GM19395 (cell line): Measurements from ENCODE around the gene PPP1CB.
"Not testable (repeated sequence)": the region's sequence is repeated elsewhere in the genome, so short reads cannot be mapped to it uniquely, and the experiment has no call there.

Experiments used
- ATAC-seq: cut with Tn5 transposase; IDR thresholded peaks from one replicate; pipeline ENCODE4 v1.9.1; 2021; ENCODE audit warnings: mild to moderate bottlenecking, moderate library complexity; ENCODE audit not compliant: unreplicated experiment

The PPP1CB gene

GRCh38 chr2:28742619-28743018 lies 9.0 kb upstream of the PPP1CB start:
- ATAC-seq, result not testable (repeated sequence)

GRCh38 chr2:28745225-28745624 lies 6.4 kb upstream of the PPP1CB start:
- no peak for ATAC-seq

GRCh38 chr2:28745876-28746275 lies 5.8 kb upstream of the PPP1CB start:
- ATAC-seq, result no peak

GRCh38 chr2:28746429-28747111 lies 5.1 kb upstream of the PPP1CB start:
- no peak for ATAC-seq

GRCh38 chr2:28747714-28748113 lies 3.9 kb upstream of the PPP1CB start:
- no peak for ATAC-seq

- no peak for ATAC-seq
Measured at GRCh38 chr2:28748176-28748575, 3.5 kb upstream of the PPP1CB start.

GRCh38 chr2:28748941-28749340 lies 2.7 kb upstream of the PPP1CB start:
- no peak for ATAC-seq

GRCh38 chr2:28749526-28749925 lies 2.1 kb upstream of the PPP1CB start:
- ATAC-seq, result no peak

- no peak for ATAC-seq
Measured at GRCh38 chr2:28750316-28751251, 1.0 kb upstream of the PPP1CB start.

GRCh38 chr2:28751956-28752630 lies 463 bp downstream of the PPP1CB start:
- peak; percentile 45 for ATAC-seq

GRCh38 chr2:28752631-28753376 lies 1.2 kb downstream of the PPP1CB start:
- ATAC-seq, result no peak

GRCh38 chr2:28754321-28754720 lies 2.7 kb downstream of the PPP1CB start:
- ATAC-seq, result no peak

- ATAC-seq, result no peak
Measured at GRCh38 chr2:28755421-28755820, 3.8 kb downstream of the PPP1CB start.

- no peak for ATAC-seq
Measured at GRCh38 chr2:28758459-28758858, 6.8 kb downstream of the PPP1CB start.

- ATAC-seq, result no peak
Measured at GRCh38 chr2:28761420-28761819, 9.8 kb downstream of the PPP1CB start.

- ATAC-seq, result no peak
Measured at GRCh38 chr2:28764909-28765711, 13.5 kb downstream of the PPP1CB start.

- ATAC-seq, result no peak
Measured at GRCh38 chr2:28766070-28766469, 14.4 kb downstream of the PPP1CB start.

- no peak for ATAC-seq
Measured at GRCh38 chr2:28767337-28767736, 15.7 kb downstream of the PPP1CB start.

GRCh38 chr2:28768422-28768821 lies 16.8 kb downstream of the PPP1CB start:
- ATAC-seq, result no peak

- ATAC-seq, result no peak
Measured at GRCh38 chr2:28768952-28769351, 17.3 kb downstream of the PPP1CB start.
